ENCODE results near the gene NR1H2.
"Not testable (repeated sequence)": the region's sequence is repeated elsewhere in the genome, so short reads cannot be mapped to it uniquely, and the experiment has no call there.

Gene NR1H2

GRCh38 chr19:50390952-50391351, 14.7 kb downstream of the NR1H2 start:
- H3K4me1 Mint-ChIP-seq; H3K9me3 Mint-ChIP-seq; H3K27me3 Mint-ChIP-seq; DNase-seq; ATAC-seq (replicated peaks); H3K27ac Mint-ChIP-seq; H3K4me3 Mint-ChIP-seq: not testable (repeated sequence)
- H3K36me3 Mint-ChIP-seq, result peaks cover 26 to 54% of the 10 kb centered on the region in 2 donors

GRCh38 chr19:50392759-50393158, 16.5 kb downstream of the NR1H2 start:
- H3K9me3 Mint-ChIP-seq, result no peaks in the 10 kb centered on the region
- peaks cover 24 to 47% of the 10 kb centered on the region in 2 donors for H3K36me3 Mint-ChIP-seq
- DNase-seq (no peak), ATAC-seq (replicated peaks) (no peak)
- peaks cover 0 to 3% of the 10 kb centered on the region in 2 donors for H3K4me1 Mint-ChIP-seq
- H3K27me3 Mint-ChIP-seq, result no peaks in the 10 kb centered on the region
- H3K27ac Mint-ChIP-seq, result no peak overlapping the region
- no peak overlapping the region for H3K4me3 Mint-ChIP-seq

- ATAC-seq (replicated peaks) (no peak), DNase-seq (no peak)
- Mint-ChIP-seq H3K4me1 (peaks cover 0 to 3% of the 10 kb centered on the region in 2 donors), H3K9me3 (no peaks in the 10 kb centered on the region), H3K36me3 (peaks cover 23 to 43% of the 10 kb centered on the region in 2 donors), H3K27ac (no peak overlapping the region), H3K4me3 (no peak overlapping the region), H3K27me3 (no peaks in the 10 kb centered on the region)
These were observed 17.3 kb downstream of the NR1H2 start for GRCh38 chr19:50393589-50393988.

GRCh38 chr19:50394017-50394416, 17.8 kb downstream of the NR1H2 start:
- Mint-ChIP-seq H3K27ac (no peak overlapping the region), H3K4me1 (peaks cover 0 to 3% of the 10 kb centered on the region in 2 donors), H3K4me3 (no peak overlapping the region), H3K9me3 (no peaks in the 10 kb centered on the region), H3K27me3 (no peaks in the 10 kb centered on the region), H3K36me3 (peaks cover 24 to 43% of the 10 kb centered on the region in 2 donors)
- DNase-seq (no peak), ATAC-seq (replicated peaks) (no peak)

- no peak overlapping the region for H3K27ac Mint-ChIP-seq
- no peaks in the 10 kb centered on the region for H3K27me3 Mint-ChIP-seq
- H3K9me3 Mint-ChIP-seq, result no peaks in the 10 kb centered on the region
- H3K36me3 Mint-ChIP-seq, result peaks cover 19 to 34% of the 10 kb centered on the region in 2 donors
- ATAC-seq (replicated peaks) (no peak), DNase-seq (no peak)
- no peak overlapping the region for H3K4me3 Mint-ChIP-seq
- H3K4me1 Mint-ChIP-seq, result peaks cover 0 to 5% of the 10 kb centered on the region in 2 donors
These were observed 22.6 kb downstream of the NR1H2 start for GRCh38 chr19:50398675-50399367.

GRCh38 chr19:50399368-50399745, 23.1 kb downstream of the NR1H2 start:
- Mint-ChIP-seq H3K4me1 (peaks cover 0 to 5% of the 10 kb centered on the region in 2 donors), H3K27ac (no peak overlapping the region), H3K9me3 (no peaks in the 10 kb centered on the region), H3K36me3 (peaks cover 18 to 35% of the 10 kb centered on the region in 2 donors), H3K4me3 (no peak overlapping the region), H3K27me3 (no peaks in the 10 kb centered on the region)
- DNase-seq (no peak), ATAC-seq (replicated peaks) (no peak)

- peaks cover 0 to 8% of the 10 kb centered on the region in 2 donors for H3K4me1 Mint-ChIP-seq
- no peaks in the 10 kb centered on the region for H3K9me3 Mint-ChIP-seq
- ATAC-seq (replicated peaks), result no peak
- no peaks in the 10 kb centered on the region for H3K27me3 Mint-ChIP-seq
- no peak overlapping the region for H3K4me3 Mint-ChIP-seq
- peaks cover 29 to 46% of the 10 kb centered on the region in 2 donors for H3K36me3 Mint-ChIP-seq
- H3K27ac Mint-ChIP-seq, result no peak overlapping the region
- no peak for DNase-seq
These were observed 25.6 kb downstream of the NR1H2 start for GRCh38 chr19:50401605-50402450.

GRCh38 chr19:50402544-50403301, 26.5 kb downstream of the NR1H2 start:
- H3K9me3 Mint-ChIP-seq, result no peaks in the 10 kb centered on the region
- no peaks in the 10 kb centered on the region for H3K27me3 Mint-ChIP-seq
- ATAC-seq (replicated peaks), result no peak
- peaks cover 33 to 49% of the 10 kb centered on the region in 2 donors for H3K36me3 Mint-ChIP-seq
- H3K27ac Mint-ChIP-seq, result no peak overlapping the region
- DNase-seq, result no peak
- peaks cover 0 to 8% of the 10 kb centered on the region in 2 donors for H3K4me1 Mint-ChIP-seq
- H3K4me3 Mint-ChIP-seq, result no peak overlapping the region

GRCh38 chr19:50406156-50406820, 30.0 kb downstream of the NR1H2 start:
- H3K27me3 Mint-ChIP-seq, result no peaks in the 10 kb centered on the region
- no peak overlapping the region for H3K4me3 Mint-ChIP-seq
- H3K36me3 Mint-ChIP-seq, result peaks cover 30 to 53% of the 10 kb centered on the region in 2 donors
- H3K9me3 Mint-ChIP-seq, result no peaks in the 10 kb centered on the region
- no peak for ATAC-seq (replicated peaks)
- no peak for DNase-seq
- peak overlapping the region; percentile 34 for H3K27ac Mint-ChIP-seq
- peaks cover 0 to 2% of the 10 kb centered on the region in 2 donors for H3K4me1 Mint-ChIP-seq

- no peak for ATAC-seq (replicated peaks)
These were observed 30.6 kb downstream of the NR1H2 start for GRCh38 chr19:50406829-50407228.

GRCh38 chr19:50409347-50409746, 33.1 kb downstream of the NR1H2 start:
- Mint-ChIP-seq H3K4me1 (peaks cover 3 to 5% of the 10 kb centered on the region in 2 donors), H3K9me3 (no peaks in the 10 kb centered on the region), H3K27me3 (no peaks in the 10 kb centered on the region), H3K4me3 (no peak overlapping the region), H3K36me3 (peaks cover 46 to 59% of the 10 kb centered on the region in 2 donors), H3K27ac (no peak overlapping the region)
- ATAC-seq (replicated peaks), result no peak
- DNase-seq, result no peak

More at GRCh38 chr19:50406829-50407228, 30.6 kb downstream of the NR1H2 start:
- H3K9me3 Mint-ChIP-seq, result no peaks in the 10 kb centered on the region
- no peak overlapping the region for H3K4me3 Mint-ChIP-seq
- H3K36me3 Mint-ChIP-seq, result peaks cover 33 to 56% of the 10 kb centered on the region in 2 donors
- H3K27me3 Mint-ChIP-seq, result no peaks in the 10 kb centered on the region
- peaks cover 0 to 2% of the 10 kb centered on the region in 2 donors for H3K4me1 Mint-ChIP-seq
- no peak overlapping the region for H3K27ac Mint-ChIP-seq
- DNase-seq, result no peak

- no peak overlapping the region for H3K27ac Mint-ChIP-seq
- no peak overlapping the region for H3K4me3 Mint-ChIP-seq
- H3K36me3 Mint-ChIP-seq, result peaks cover 50 to 61% of the 10 kb centered on the region in 2 donors
- H3K9me3 Mint-ChIP-seq, result no peaks in the 10 kb centered on the region
- DNase-seq (no peak), ATAC-seq (replicated peaks) (no peak)
- H3K4me1 Mint-ChIP-seq, result peaks cover 11 to 13% of the 10 kb centered on the region in 2 donors
- no peaks in the 10 kb centered on the region for H3K27me3 Mint-ChIP-seq
These were observed 33.9 kb downstream of the NR1H2 start for GRCh38 chr19:50410109-50410508.

GRCh38 chr19:50412419-50412818, 36.2 kb downstream of the NR1H2 start:
- H3K4me3 Mint-ChIP-seq, result no peak overlapping the region
- H3K27ac Mint-ChIP-seq, result no peak overlapping the region
- ATAC-seq (replicated peaks), result no peak
- no peak for DNase-seq
- H3K27me3 Mint-ChIP-seq, result no peaks in the 10 kb centered on the region
- peaks cover 24 to 32% of the 10 kb centered on the region in 2 donors for H3K4me1 Mint-ChIP-seq
- H3K36me3 Mint-ChIP-seq, result peaks cover 35 to 48% of the 10 kb centered on the region in 2 donors
- H3K9me3 Mint-ChIP-seq, result no peaks in the 10 kb centered on the region

GRCh38 chr19:50413096-50413495, 36.8 kb downstream of the NR1H2 start:
- DNase-seq (no peak), ATAC-seq (replicated peaks) (no peak)
- H3K4me3 Mint-ChIP-seq, result no peak overlapping the region
- peak overlapping the region; percentile 76 for H3K27ac Mint-ChIP-seq
- no peaks in the 10 kb centered on the region for H3K9me3 Mint-ChIP-seq
- no peaks in the 10 kb centered on the region for H3K27me3 Mint-ChIP-seq
- H3K4me1 Mint-ChIP-seq, result peaks cover 24 to 36% of the 10 kb centered on the region in 2 donors
- peaks cover 35 to 48% of the 10 kb centered on the region in 2 donors for H3K36me3 Mint-ChIP-seq
